Measurements from ENCODE around the gene DNAJC11.

DNA sequence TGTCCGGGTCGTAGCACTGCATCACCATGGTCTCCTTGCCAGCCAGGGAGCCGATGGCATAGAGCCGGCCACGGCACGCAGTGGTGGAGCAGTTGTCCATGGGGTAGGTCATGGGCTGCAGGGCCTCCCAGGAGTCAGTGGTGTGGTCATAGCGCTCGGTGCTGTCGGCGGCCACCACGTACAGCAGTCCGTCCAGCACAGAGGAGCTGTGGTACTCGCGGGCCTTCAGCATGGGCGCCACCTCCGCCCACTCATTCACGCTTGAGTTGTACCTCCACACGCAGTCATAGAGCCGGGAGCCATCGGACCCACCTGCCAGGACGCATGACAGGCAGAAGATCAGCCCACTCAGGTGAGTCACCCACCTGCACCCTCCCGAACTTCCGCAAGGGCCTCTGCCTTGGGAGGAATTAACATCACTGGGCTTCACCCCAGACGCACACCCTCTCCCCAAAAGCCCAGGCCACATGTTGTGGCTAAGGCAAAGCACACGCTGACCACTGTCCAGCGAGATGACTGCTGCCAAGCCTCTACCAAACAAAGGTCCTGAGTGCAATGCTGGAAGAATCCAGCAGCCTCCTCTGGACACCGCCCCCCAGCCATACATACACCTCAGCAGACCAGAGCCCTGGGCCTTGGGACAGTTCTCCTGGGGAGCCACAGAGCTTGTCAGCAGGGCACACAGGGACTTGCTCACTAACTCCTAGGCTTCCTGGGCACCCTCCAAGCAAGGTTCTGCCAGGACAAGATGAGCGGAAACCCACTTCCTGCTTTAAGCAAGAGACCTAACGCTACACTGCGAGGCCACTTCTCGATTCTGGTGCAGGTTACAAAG, 102.3 kb downstream of the DNAJC11 start:
- TF ChIP-seq, protein P1, sequence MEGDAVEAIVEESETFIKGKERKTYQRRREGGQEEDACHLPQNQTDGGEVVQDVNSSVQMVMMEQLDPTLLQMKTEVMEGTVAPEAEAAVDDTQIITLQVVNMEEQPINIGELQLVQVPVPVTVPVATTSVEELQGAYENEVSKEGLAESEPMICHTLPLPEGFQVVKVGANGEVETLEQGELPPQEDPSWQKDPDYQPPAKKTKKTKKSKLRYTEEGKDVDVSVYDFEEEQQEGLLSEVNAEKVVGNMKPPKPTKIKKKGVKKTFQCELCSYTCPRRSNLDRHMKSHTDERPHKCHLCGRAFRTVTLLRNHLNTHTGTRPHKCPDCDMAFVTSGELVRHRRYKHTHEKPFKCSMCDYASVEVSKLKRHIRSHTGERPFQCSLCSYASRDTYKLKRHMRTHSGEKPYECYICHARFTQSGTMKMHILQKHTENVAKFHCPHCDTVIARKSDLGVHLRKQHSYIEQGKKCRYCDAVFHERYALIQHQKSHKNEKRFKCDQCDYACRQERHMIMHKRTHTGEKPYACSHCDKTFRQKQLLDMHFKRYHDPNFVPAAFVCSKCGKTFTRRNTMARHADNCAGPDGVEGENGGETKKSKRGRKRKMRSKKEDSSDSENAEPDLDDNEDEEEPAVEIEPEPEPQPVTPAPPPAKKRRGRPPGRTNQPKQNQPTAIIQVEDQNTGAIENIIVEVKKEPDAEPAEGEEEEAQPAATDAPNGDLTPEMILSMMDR (IDR thresholded peaks at IDR 0.05; ENCODE audit: low read depth, low read length) = no peak
- TF ChIP-seq POLR2A (IDR thresholded peaks at IDR 0.05; ENCODE audit: extremely low read depth, insufficient read length) (no peak), MYC (IDR thresholded peaks at IDR 0.05; ENCODE audit: low read depth, low read length) (0 out of 2 replicates have a peak, but pooled peaks have one; percentile 14)
- TF ChIP-seq, protein P2, sequence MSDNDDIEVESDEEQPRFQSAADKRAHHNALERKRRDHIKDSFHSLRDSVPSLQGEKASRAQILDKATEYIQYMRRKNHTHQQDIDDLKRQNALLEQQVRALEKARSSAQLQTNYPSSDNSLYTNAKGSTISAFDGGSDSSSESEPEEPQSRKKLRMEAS (IDR thresholded peaks at IDR 0.05; ENCODE audit: low read depth, low read length) = peak; percentile 57; the same call in 1 of the 2 replicates

All from NB4 (cell line).